GM19240 (cell line): ENCODE data around the gene KMO.

Experiments used
- DNase-seq: peaks from one replicate; pipeline ENCODE4 v3.0.0; 2011; ENCODE audit warnings: low spot score; ENCODE audit not compliant: insufficient read length

KMO gene

DNA sequence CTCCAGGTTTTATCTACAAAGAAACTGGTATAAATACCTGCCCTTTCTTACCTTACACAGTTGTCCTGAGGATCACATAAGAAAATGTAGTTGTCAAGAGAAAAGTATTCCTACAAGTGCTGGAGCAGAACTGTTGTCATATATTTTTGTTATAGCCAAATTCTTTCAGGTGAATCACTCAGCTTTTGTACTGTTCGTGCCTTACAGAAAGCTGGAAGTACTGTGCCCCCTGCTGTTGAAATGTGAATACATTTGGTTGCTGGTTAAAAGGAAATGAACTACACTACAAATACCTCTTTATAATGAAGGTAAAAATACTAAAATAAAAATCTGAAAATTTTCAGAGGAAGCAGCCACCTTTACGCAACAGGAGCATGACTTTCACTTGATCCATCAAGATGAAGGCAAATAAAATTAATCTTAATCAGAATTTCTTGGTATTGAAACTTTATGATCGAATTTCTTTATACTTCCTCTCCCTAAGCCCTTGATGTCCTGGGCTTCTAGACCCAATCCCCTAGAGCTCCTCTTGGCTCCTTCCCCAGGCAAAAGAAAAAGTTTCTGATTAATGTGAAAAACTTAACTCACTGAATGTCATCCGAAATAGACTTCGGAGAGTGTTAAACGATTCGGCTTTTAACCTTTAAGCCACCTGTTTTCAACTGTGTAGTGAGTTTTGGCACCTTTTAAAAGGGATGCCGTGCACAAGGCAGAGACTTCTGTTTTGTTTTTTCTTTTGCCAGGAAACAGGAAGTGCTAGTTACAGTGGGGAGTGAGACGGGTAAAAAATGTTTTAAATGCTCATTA lies 95.5 kb downstream of the KMO start:
- DNase-seq, result peak; percentile 25

- DNase-seq, result no peak
Measured at GRCh38 chr1:241630005-241630404, 97.8 kb downstream of the KMO start.

DNA sequence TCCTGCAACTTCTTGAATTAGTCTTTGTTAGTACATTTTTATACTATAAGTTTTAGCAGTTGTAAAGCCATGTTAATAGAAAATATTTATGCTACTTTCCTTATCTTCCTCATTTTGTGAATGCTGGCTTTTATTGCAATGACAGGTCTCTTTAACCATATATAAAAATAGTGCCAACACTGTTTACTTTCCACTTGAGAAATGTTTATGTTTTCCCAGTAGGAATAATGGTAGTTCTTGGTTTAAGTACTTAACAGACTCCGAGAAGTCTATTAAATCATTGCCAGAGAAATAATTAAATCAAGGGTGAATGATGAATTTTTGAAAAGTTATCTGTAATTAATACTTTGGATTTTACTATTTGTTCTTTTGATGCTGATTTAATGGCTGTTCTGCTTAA lies 98.3 kb downstream of the KMO start:
- DNase-seq, result no peak

DNA sequence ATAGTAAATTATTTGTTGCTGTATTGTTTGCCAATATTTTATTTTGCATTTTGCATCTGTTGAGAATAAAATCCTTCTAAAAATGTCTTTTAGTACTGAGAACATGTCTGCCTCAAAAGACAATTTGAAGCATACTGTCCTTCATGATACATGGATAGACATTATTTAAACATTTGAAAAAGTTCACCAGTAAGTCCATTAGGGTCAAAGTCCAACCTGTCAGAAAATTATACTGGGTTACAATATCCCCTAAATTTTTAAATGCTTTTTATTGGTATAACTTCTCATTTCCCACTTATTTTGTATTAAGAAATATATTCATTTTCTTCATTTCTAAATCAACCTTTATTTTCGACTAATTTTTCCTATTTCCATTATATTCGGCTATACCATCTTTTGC lies 98.7 kb downstream of the KMO start:
- DNase-seq, result no peak

GRCh38 chr1:241631674-241632073 lies 99.5 kb downstream of the KMO start:
- no peak for DNase-seq

- no peak for DNase-seq
Measured at GRCh38 chr1:241632987-241633386, 100.8 kb downstream of the KMO start.

- DNase-seq, result no peak
Measured at GRCh38 chr1:241635556-241636152, 103.5 kb downstream of the KMO start.

DNA sequence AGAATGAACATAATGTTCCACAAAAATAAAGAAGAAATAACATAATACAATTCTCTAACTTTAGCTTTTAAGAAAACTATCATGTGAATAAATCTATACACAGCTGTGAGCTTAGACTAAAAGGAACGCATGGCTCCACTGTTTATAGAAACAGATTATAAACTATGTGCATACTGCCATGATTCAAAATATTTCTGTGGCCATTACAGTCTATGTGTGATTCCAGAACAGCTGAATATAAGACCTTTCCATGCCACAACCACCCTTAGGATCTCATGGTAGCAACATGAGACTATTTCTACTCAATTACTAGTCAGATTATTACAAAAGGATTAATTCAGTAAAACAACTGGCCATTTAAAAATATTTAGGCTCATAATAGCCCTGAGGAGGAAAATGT lies 104.1 kb downstream of the KMO start:
- DNase-seq, result no peak

DNA sequence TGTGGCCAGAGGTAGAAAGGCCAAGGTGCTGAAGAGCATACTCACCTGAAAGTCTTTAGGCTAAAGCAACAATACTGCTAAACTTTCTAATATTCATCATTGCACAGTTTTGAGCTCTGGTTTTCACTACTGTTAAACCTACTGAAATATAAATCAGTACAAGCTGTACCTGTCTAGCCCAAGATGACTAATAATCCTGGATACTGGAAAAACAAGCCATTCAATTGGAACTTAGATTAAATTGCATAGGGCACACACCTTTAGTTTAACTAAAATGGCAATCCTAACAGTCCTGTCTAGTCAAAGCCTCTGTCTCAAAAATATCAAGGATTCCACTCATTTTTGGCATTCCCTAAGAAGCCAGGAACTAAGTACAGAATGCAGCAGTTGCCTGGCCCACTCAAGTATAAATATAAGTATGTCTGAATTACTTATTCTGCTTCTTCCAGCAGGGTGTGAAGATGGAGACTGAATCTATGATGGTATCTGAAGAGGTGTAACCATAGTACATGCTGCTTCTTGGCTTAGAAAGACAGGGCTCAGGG lies 104.9 kb downstream of the KMO start:
- DNase-seq, result no peak

- no peak for DNase-seq
Measured at GRCh38 chr1:241637604-241638003, 105.4 kb downstream of the KMO start.

DNA sequence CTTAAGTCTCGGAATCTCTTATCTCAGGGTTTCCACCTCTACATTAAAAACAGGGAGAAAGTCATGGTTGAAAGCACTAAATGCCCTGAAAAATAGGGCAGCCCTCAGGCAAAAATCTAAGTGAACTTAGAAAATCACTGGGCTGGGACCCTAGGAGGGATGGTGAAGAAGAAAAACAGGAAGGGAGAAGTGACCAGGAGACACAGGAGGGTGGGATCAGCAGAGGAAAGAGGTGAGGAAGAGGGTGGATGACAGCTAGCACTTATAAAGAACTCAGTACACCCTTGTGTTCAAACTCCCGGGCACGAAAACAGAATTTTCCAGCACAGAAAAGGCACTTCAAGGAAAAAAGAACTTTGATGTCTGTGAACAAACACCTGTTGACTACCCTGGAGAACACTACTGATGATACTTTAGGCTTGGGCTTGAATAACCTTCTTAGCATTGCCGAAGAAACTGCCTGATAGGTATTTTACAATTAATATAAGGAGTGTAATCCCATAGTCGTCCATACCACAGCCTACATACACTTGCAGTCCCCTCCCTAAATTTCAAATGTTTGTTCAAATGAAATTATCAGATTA lies 106.0 kb downstream of the KMO start:
- DNase-seq, result no peak

- DNase-seq, result no peak
Measured at GRCh38 chr1:241638909-241639622, 106.9 kb downstream of the KMO start.

DNA sequence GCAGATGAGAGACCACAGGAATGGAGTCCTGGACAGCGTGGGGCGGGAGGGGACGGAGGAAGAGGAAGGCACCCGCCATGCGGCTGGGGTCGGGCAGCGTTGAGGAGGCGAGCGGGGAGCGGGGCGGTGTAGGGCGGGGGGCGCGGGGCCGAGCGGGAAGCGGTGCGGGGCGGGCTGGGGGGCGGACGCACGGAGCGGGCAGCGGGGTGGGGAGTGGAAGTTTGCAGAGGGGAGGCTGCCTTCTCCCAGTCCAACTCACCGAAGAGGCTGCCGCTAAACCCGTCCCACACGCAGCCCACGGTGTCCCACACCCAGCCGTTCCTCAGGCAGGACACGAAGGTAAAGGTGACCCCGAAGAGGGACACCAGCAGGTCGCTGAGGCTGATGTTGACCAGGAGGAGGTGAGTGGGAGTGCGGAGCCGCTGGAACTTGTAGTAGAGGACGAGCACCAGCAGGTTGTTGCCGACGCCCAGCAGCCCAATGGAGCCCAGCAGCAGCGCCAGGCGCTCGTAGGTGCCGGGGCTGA lies 107.5 kb downstream of the KMO start:
- DNase-seq, result no peak

- peak; percentile 71 for DNase-seq
Measured at GRCh38 chr1:241640149-241640866, 108.1 kb downstream of the KMO start, which contains the start of the genes CHML and OPN3. CHML (minus strand) TSS chr1:241640369; CDS start chr1:241635766, 4,603 bp downstream. OPN3 (minus strand) TSS chr1:241640369; CDS start chr1:241640254, 115 bp downstream.

- no peak for DNase-seq
Measured at GRCh38 chr1:241640867-241641622, 108.9 kb downstream of the KMO start.

DNA sequence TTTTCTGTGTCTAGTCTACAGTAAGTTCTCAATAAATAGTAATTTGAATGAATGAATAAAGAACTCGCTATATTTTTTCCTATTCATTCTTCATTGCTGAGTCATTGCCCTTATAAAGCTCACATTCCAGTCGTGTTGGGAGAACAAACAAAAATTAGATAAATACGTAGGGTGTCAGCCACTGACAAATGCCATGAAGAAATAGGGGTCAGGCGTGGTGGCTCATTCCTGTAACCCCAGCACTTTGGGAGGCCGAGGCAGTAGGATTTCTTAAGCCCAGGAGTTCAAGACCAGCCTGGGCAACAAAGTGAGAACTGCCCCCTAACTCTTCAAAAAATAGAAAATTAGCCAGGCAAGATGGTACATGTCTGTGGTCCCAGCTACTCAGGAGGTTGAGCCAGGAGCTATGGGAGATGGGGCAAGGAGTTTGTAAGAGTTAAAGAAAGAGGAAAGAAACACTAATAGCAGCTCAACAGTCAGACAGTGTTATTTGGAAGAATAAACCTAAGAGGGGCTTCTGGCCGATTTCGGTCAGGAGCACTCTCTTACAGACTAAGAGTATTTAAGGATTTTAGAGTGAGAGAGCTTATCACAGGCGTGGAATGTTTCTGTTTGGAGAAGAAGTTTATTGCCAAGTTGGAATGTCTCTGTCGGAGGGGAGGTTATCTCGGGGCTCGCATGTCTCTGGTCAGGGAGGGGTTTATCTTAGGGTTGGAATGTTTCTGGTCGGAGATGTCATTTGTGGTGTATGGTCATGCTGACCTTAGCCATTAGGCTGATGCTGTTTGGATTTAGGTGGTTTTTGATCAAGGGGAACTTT lies 109.8 kb downstream of the KMO start:
- DNase-seq, result no peak

DNA sequence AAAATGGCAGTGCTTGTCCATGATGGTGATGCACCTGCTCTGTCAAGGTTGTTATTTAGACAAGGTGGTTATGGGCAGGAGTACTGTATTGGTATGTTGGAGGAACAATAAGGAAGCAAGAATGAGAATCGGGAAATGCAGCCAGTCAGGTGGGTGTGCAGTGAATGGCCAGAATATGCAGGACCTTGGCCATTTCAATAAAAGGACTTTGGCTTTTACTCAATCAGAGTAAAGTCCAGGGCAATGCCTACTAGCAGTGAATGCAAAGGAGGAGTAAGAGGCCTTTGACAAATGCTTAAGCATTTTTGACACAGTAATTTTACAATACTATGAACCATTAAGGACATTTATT lies 110.4 kb downstream of the KMO start:
- no peak for DNase-seq

GRCh38 chr1:241644259-241644658 lies 112.1 kb downstream of the KMO start:
- no peak for DNase-seq

- no peak for DNase-seq
Measured at GRCh38 chr1:241645199-241645598, 113.0 kb downstream of the KMO start.
